K562 (cell line): ENCODE results near the gene ZNHIT3. TPM values are rescaled to one million over a fixed set of nuclear protein-coding genes. Genes with fewer than 3 reads are reported as not detected.

ENCODE experiments used
- DACH1 ChIP-seq: fragments of 450-650 bp; IDR thresholded peaks from 2 replicates; pipeline ENCODE4 v1.6.1; 2018; ENCODE audit not compliant: partially characterized antibody
- MGA ChIP-seq: fragments of 450-650 bp; IDR thresholded peaks from 2 replicates; pipeline ENCODE4 v1.6.1; 2016; ENCODE audit warnings: mild to moderate bottlenecking, moderate library complexity
- NCOR1 ChIP-seq: fragments of 450-650 bp; IDR thresholded peaks from 2 replicates; pipeline ENCODE4 v1.6.1; 2016; ENCODE audit warnings: mild to moderate bottlenecking, moderate library complexity
- PTTG1 ChIP-seq: fragments of 450-650 bp; IDR thresholded peaks from 2 replicates; pipeline ENCODE4 v1.6.1; 2016; ENCODE audit warnings: low read depth, mild to moderate bottlenecking, missing genetic modification characterization, missing compliant biosample characterization
- SMAD4 ChIP-seq: fragments of 250-450 bp; sonication (Bioruptor Pico); conservative IDR thresholded peaks from 2 replicates; pipeline ENCODE4 v1.8.0; 2021; ENCODE audit warnings: inconsistent platforms, mild to moderate bottlenecking, moderate library complexity
- SNAPC5 ChIP-seq: fragments of 250-450 bp; sonication (Bioruptor Pico); IDR thresholded peaks from 2 replicates; pipeline ENCODE4 v1.8.0; 2021; ENCODE audit warnings: moderate library complexity, mild to moderate bottlenecking, inconsistent platforms
- ZBTB9 ChIP-seq: fragments of 450-650 bp; formaldehyde crosslinking; IDR thresholded peaks from 2 replicates; pipeline ENCODE4 v1.4.0; 2020; ENCODE audit warnings: mild to moderate bottlenecking, moderate library complexity
- ZEB2 ChIP-seq: fragments of 450-650 bp; IDR thresholded peaks from 2 replicates; pipeline ENCODE4 v1.6.1; 2016
- ZNF655 ChIP-seq: fragments of 250-450 bp; sonication (Bioruptor Pico); IDR thresholded peaks from 2 replicates; pipeline ENCODE4 v1.5.0; 2021
- polyA plus RNA-seq, 8 experiments: library from polyadenylated mRNA; depleted of rRNA in 4 of 8; stranded (reverse) in 5 of 8; unstranded in 3 of 8; fragments of >200 nt; fragmentation: Nextera tagmentation in 2 of 8; fragmentation: Illumina TruSeq in 1 of 8; extraction: Ambion mirVana in 2 of 8; extraction: Trizol in 1 of 8; gene quantifications; 2 replicates each; pipeline versions ENCODE4 v1.2.1 to v1.2.3, GENCODE V29; 2011 to 2014; ENCODE audit warnings: inconsistent platforms in 1 of 8, missing spikeins in 1 of 8
- total RNA-seq, 7 experiments: library from RNA; depleted of rRNA in 6 of 7; stranded (reverse); fragments of >200 nt in 6 of 7; fragmentation: Illumina TruSeq in 2 of 7; extraction: Trizol in 2 of 7; gene quantifications; 2 replicates each; pipeline versions ENCODE4 v1.2.1 to v1.2.3, GENCODE V29; 2011 to 2021; ENCODE audit warnings: low replicate concordance in 1 of 7

ZNHIT3 gene
- total and polyA plus RNA-seq, 9 of the 15 experiments (the other 6 are each of a cell fraction or from before 2014, with no cell fraction given), result 45.0 to 300 (median 88.4) TPM

- peak; percentile 99 for TF ChIP-seq MGA
- no peak for TF ChIP-seq PTTG1
- no peak for TF ChIP-seq SNAPC5 (CRISPR knock-in tag)
- no peak for TF ChIP-seq ZBTB9 (CRISPR knock-in tag)
- TF ChIP-seq SMAD4 (CRISPR knock-in tag), result peak; percentile 70
- TF ChIP-seq ZEB2, result no peak
- TF ChIP-seq DACH1, result peak; percentile 12
- no peak for TF ChIP-seq ZNF655 (CRISPR knock-in tag)
- TF ChIP-seq NCOR1, result no peak
Observed at GRCh38 chr17:36482611-36483504, 3.6 kb upstream of the ZNHIT3 start (continued).
